ENCODE results near the gene DOCK10.

DOCK10 gene

DNA sequence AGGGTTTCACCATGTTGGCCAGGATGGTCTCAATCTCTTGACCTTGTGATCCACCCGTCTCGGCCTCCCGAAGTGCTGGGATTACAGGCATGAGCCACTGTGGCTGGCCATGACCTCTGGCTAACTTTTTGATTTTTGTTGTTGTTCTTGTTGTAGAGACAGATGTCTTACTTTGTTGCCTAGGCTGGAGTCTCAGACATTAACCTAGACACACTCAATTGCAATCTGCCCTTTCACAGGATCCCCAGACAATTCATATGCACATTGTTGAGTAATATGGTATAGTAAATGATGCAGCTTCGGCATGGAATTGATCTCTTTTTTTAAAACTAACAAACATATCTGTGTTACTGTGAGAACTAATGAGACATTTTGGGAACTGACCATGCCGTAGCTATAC is 195.6 kb downstream of the DOCK10 start:
- no peak for DNase-seq (ENCODE audit: low read depth in 2 of 3, low spot score in 1 of 3)

DNA sequence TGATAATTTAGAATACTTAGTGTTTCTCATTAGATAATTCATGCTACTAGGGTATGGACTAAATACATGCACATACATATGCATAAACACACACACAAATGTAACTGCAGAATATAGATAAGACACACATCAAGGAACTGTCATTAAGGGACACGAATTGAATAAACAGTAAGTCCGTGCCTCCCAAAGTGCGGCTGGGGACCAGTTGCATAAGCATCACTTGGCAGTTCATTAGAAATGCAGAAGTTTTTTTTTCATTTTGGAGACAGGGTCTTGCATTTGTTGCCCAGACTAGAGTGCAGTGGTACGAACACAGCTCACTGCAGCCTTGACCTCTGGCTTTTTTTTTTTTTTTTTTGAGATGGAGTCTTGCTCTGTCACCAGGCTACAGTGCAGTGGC is 196.1 kb downstream of the DOCK10 start:
- DNase-seq (ENCODE audit: low read depth in 2 of 3, low spot score in 1 of 3), result no peak

DNA sequence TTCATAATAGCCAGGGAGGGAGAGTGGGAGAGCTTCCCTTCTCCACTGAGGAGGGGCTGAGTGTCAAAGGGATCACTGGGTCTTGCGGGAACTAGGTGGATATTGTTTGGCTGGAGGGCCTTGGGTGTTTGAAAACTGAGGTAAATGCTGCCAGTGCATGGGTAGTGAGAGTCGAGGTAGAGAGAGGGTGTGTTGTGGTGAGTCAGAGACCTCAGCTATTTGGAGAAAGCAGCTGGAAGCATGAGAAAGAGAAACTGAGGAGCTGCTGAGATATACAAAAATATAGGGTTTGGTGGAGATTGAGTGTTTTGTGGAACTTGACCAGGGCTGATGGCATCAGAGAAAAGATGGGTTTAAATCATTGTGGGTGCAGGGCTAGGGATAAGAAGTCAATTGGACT is 199.1 kb downstream of the DOCK10 start:
- no peak for DNase-seq (ENCODE audit: low read depth in 2 of 3, low spot score in 1 of 3)

DNA sequence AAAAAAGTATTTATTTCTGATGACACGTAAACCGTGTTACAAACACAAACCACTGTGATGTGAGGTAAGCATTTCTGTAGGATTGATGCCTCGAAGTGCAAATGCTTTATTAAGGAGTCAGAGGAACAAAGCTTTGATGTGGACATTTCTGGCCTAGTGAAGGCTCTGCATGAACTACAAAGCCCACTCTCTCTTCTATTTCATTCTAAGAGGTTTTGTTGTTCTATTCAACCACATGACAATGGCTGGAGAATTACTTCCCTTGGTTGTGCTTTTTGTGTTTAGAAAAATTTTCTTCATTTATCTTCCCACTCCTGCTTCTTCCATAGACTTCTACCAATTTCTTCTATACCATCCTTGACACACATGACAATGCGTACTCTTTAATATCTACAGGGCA is 200.4 kb downstream of the DOCK10 start:
- no peak for DNase-seq (ENCODE audit: low read depth in 2 of 3, low spot score in 1 of 3)

DNA sequence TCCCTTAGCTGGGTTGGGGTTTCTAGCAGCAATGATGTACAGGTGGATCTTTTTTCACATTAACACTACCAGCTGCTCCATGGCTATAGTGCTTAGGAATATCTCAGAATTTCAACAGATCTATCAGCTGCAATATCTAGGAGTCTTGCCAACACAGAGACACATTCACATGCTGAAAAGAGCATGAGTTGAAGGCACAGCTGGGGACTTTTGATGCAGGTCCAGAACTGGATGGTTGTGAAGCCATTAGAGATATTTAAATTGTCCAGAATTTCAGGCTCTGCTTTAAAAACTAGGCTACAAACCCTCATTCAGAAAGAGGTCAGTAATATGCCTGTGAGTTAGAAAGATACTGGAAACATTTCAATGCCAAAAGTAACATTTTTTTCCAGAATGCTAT is 203.9 kb downstream of the DOCK10 start:
- no peak for DNase-seq (ENCODE audit: low read depth in 2 of 3, low spot score in 1 of 3)

DNA sequence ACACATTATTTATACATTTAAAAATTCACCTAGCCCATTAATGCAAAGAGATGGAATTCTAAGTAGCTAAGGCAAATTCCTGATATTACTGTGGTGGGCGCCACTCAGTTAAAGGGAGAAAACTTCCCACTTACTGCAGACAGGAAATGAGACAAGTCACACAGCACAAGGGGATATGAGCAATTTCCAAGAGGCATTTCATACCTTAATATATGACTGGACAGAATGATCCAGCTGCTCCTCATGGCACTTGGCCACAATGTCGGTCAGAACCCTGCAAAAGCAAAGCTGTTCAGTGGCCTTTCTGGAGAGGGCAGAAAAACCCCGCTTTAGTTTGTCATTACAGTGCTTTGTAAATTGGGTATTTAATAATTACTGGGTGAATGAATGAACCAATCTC is 204.7 kb downstream of the DOCK10 start:
- DNase-seq (ENCODE audit: low read depth in 2 of 3, low spot score in 1 of 3), result no peak

DNA sequence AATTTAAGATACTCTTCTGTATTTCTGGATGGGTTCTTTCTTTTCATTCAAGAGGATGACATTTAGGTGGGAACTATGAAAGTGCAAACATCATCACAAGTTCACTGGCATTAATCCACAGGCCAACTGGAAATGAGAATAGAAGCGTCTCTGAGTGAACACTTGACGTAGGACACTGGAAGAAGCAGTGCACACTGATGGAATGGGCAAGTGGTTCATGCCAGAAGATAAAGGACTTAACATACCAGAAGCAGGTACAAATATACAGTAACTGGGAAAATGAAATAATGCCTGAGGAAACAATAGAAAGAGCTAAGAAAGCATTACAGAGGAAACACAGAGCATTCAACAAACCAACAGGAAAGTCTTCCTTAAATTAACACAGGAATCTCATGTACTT is 205.2 kb downstream of the DOCK10 start:
- DNase-seq (ENCODE audit: low read depth in 2 of 3, low spot score in 1 of 3), result no peak

DNA sequence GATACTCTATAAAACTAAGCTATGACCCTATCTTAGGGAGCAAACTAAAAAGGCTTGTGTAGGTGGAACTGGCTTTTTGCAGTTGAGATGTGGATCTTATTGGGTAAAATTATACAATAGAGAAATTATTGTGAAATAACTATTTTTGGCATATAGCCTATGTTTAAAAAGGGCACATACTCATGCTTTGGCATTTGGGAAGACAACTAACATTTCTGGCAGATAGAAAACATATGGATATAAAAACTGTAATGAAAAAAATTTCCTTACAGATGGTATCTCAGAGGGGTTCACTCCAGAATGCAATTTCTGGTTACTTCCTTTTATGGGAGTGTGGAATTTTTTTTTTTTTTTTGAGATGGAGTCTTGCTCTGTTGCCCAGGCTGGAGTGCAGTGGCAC is 206.0 kb downstream of the DOCK10 start:
- no peak for DNase-seq (ENCODE audit: low read depth in 2 of 3, low spot score in 1 of 3)

DNA sequence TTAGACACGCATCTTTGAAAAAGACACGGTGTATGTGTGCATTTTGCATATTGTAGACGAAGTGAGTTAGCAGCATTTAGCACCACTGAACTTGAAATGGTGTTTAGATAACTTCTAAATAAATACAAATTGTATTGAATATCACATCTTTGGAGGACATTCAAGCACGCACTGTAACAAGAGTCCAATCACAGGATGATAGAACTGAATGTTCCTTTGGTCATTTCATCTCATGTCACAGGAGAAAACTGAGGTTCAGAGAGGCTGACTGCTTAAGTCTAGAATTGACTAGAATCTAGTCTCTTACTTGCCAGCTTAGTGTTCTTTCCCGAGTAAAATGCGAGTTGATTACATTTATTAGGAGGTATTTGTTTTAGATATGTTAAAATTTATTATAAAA is 206.9 kb downstream of the DOCK10 start:
- no peak for DNase-seq (ENCODE audit: low read depth in 2 of 3, low spot score in 1 of 3)

DNA sequence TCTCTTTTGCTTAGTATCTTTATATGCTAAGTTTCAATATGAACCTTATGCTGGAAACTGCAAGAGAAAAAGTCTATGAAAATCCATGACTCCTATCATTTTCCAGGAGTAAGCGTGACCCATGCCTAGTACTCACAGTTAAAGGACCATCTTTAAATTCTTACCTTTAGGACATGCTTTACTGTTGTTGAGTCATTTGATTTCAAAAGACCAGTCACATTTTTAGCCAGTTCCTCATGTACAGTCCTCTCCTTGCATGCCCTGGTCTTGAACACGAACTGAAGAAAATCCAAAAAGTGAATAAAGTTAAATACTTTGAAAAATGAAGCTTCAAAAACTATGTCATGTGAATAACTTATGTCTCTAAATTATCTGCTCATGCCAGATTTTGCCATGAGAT is 208.3 kb downstream of the DOCK10 start:
- no peak for DNase-seq (ENCODE audit: low read depth in 2 of 3, low spot score in 1 of 3)

DNA sequence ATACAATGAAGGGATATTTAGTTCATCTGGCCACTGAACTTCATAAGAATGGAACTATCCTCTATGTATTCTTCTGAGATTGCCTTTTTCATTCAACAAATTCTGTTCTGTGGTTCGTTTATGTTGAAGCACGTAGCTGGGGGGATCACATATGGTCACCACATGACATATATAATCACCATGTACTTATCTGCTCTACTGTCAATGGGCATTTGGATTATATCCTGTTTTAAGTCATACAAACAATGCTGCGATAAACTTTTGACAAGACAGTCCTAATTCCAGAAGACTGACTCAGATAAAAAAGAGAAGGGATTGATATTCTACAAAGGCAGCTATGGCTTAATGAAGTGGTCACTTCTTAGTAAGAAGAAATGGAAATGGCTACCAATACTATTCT is 210.1 kb downstream of the DOCK10 start:
- DNase-seq (ENCODE audit: low read depth in 2 of 3, low spot score in 1 of 3), result no peak

DNA sequence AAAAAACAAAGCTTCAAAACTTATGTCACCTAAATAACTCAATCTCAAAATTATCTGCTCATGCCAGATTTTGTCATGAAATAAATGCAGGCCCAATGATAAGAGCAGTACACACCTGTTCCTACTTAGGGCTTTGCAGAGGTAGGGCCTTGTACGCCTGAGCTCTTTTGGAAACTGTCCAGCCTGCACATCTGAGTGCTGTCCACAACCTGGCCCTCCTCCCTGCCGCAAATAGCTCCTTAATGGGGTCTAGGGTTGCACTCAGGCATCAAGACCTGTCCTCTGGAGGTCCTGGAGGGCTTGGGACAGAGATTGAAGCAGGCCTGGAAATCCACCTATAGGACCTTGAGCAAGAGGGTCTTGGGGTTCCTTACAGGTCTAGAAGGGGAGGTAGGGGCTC is 210.7 kb downstream of the DOCK10 start:
- no peak for DNase-seq (ENCODE audit: low read depth in 2 of 3, low spot score in 1 of 3)

DNA sequence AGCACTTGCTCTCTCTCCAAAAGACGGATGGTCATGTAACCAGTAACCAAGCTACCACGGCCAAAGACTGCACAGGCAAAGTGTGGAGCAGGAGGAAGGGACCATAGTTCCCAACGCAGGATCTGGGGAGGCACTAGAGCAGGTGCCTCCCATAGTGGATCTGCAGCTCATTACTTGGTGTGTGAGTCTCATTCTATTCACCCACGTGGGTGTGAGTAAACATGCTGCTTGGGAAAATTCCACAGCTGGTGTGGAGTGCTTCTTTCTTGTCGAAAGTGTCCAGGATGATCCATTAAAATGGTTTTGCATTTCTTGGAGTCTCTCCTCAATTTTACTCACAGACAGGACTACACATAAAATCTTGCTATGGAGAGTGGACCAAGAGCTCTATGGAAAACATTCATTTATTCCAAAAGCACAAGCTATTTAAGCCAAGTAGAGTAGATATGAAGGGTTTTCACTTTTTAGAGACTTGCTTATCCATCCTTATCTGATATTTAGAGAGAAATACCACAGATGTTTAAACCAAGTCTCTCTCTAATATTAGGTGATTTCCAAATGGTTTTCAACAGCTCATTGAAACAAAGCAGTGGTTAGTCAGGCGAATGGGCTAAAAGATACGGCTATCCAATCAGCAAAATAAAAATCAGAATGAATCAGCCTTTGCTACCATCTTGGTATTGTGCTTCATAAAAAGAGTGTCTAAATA is 221.8 kb downstream of the DOCK10 start:
- no peak for DNase-seq (ENCODE audit: low read depth in 2 of 3, low spot score in 1 of 3)

DNA sequence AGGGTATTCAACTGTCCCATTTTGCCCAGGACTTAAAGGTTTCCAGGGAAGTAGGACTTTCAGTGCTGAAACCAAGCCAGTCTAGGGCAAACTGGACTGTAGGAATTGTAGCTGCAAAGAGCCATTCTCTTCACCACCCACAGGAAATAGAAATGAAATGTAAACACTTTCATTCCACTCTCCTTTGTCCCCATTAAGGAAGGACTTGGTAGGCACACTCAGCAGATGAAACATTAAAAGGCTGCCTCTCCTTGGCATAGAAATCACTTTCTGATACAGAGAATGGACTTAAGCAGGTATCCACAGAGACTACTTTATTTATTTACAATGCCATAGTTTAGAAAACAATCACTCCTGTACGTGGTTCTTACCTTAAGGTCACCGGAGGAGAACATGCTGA is 223.2 kb downstream of the DOCK10 start:
- no peak for DNase-seq (ENCODE audit: low read depth in 2 of 3, low spot score in 1 of 3)

DNA sequence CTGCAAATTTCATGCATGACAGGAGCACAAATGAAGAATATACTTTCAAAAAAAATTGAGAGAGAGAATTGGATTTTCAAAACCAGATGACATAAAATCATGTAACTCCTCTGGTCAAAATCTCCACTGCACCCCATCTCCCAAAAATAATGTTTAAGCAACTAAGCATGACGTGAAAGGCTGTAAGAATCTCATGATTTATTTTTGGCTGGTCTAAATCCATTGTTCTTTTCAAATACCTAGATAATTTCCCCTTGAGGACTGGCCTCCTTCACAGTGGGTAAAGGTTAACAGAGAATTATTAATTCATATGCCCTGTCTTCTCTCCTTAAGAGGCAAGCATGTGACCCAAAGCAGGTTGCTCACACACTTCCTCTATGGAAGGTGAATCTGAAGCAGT is 224.6 kb downstream of the DOCK10 start:
- DNase-seq (ENCODE audit: low read depth in 2 of 3, low spot score in 1 of 3), result no peak

DNA sequence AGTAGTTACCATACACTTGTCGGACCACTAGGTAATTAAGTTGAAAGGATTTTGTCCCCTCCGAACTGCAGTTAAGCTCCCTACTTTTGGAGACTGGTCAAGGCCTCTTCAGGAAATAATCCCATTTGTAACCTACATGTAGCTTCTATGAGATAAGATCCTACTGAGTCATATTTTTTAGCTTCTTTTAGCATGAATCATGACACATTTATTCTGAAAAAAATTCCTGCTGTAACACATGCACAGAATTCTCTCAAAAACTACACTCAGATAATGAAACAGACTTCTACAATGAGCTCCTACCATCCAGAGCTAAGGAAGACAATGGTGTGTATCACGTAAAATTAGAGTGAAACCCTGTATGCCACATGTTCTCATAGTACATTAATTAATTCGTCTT is 225.5 kb downstream of the DOCK10 start:
- DNase-seq (ENCODE audit: low read depth in 2 of 3, low spot score in 1 of 3), result no peak

DNA sequence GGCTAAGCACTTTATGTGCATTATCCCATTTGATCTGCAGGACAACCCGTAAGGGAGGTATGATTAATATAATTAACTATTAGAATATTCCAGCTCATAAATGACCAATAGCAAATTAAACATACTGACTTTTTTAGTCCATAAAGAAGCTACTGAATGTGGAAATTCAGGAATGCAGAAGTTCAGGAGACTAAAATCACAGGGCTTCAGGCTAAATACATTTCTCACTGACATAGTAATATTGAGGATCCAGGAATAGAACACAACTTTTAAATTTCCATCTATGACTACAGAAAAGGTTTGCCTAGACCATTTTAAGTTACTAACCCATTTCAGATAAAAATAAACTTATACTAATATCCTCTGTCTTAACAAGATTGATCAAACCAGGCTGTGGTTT is 228.7 kb downstream of the DOCK10 start:
- no peak for DNase-seq (ENCODE audit: low read depth in 2 of 3, low spot score in 1 of 3)

DNA sequence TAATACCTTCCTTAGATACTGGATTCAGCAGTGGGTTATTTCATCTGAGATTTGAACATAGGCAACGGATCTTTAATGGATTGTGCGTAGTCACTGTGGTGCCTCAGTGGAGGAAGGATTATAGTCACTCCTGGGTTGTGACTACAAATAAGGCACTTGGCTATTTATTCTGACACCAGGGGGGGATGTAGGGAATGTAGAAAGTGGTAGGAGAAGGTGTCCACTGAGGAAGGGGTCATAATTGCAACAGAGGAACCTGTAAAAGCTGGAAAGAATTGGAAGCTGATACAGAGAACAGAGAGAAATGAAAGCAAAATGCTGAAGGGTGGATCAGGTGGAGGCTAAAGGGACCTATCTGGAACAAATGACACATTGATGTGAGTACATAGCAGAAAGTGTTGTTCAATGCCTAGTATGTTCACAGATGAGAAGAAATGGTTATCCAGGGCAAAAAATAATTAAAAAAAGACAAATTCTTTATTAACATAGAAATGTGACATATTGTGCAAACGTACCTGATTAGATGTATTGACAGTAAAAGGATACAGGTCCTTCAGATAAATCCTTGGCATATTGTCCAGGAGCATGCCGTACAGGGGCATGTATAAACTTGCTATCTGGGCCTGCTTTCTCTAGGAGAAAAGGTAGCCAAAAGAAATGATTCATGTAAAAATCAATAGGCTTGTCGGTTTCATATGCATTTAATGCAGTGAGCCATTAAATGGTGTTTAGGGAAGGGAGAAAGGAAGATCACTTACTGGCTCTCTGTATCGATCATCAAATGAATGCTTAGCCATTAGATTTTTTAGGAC is 234.9 kb downstream of the DOCK10 start:
- no peak for DNase-seq (ENCODE audit: low read depth in 2 of 3, low spot score in 1 of 3)

DNA sequence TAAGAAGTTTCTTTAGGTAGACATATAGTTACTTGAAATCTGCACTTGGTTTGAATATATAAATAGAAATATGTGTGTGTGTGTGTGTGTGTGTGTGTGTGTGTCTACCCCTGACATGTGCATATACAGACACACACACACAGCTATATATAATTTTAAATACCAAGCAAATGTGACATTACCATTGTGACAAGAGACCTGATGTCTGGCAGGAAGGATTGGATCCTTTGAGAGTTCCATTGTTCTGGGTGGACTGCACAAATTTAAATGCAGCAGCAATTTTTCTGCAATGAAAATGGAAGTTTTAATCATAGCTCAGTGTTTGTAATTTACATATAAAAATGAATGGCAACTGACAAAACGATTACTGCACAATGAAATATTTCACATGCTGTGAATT is 238.3 kb downstream of the DOCK10 start:
- DNase-seq (ENCODE audit: low read depth in 2 of 3, low spot score in 1 of 3), result no peak

DNA sequence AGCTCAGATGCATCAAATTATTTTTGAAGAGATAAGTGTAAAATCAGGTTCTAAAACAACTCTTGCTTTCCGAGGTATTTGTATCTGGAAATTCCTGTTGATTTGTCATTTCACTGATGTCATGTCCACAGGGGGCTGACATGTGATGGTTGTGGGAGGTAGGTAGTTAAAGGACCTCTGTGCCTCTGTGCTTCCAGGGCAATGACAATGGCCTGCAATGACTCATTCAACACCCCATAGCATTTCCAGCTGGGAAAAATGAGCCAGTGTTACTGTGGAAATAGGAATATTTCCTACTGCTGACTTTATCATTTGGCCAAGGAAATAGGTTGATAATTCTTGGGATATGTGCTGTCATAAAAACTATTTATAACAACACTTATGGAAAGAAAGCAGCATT is 239.9 kb downstream of the DOCK10 start:
- DNase-seq (ENCODE audit: low read depth in 2 of 3, low spot score in 1 of 3), result no peak

DNA sequence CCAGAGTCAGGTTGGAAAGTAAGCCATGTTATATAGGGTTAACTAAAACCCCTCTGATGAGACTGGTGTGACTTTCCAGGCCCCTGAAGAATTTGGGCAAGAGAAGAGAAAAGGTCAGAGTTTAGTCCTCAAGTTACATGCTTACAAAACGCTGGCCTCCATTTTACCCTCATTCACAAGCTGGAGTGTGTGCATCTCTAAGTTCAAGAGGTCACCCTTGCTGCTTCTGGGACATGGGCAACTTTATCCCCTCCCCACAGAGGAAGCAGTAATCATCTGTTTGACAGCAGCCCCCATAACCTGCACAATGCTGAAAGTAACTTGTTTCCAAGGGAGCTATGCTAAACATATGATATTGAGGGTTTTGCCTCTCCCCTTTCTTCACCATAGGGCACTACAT is 240.9 kb downstream of the DOCK10 start:
- DNase-seq (ENCODE audit: low read depth in 2 of 3, low spot score in 1 of 3), result no peak

DNA sequence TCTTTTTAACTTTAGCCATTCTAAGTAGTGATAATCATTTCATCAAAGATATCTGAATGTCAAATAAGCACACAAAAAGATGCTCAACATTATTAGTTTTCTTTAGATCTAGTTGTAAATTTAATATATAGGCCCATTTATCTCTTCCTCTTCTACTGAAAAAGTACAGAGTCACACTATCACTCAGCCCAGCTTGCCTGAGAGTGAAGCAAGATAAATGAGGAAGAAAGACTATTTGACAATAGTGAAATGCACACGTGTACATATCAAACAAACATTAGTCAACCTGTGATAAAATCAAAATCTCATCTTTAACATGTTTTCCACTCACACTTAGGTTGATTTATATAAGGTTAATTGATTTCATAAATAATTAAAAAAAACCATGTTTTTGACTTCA is 242.6 kb downstream of the DOCK10 start:
- DNase-seq (ENCODE audit: low read depth in 2 of 3, low spot score in 1 of 3), result no peak

DNA sequence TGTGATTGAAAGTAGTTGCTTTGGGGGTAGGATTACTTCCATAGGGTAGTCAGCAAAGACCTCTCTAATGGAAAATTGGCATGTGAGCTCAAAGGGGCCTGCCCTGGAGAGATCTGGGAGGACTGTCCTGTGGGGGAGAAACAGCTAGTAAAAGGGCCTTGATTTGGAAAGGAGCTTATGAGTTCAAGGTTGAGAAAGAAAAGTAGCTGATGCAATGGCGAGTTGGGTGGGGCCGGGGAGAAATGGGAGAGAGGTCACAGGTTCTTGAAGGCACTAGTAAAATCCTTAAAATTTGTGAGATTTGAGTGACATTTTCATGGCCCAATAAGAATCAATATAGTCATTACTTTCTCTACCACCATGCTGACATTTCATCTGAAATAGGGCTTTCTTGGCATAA is 244.1 kb downstream of the DOCK10 start:
- no peak for DNase-seq (ENCODE audit: low read depth in 2 of 3, low spot score in 1 of 3)

Measured in stimulated activated CD4-positive, alpha-beta T cell treated with anti-CD3 and anti-CD28 coated beads, Interleukin-12 subunit alpha, Interleukin-12 subunit beta, amount 100 ng/mL, for 48 hours (primary cell).